Type B pancreatic cell (in vitro differentiated cells): ENCODE data around the gene NPHP4. TPM values are rescaled to one million over a fixed set of nuclear protein-coding genes. Genes with fewer than 3 reads are reported as not detected.

Source experiments
- DNase-seq: peaks from one replicate; pipeline ENCODE4 v3.0.0; 2021; ENCODE audit warnings: mixed read lengths; ENCODE audit not compliant: unreplicated experiment; ENCODE audit errors: extremely low spot score
- H3K27ac Mint-ChIP-seq: 2 replicates; pipeline ENCODE4 v1.8.0; 2021; ENCODE audit warnings: mild to moderate bottlenecking, mixed read lengths
- H3K27me3 Mint-ChIP-seq: 2 replicates; pipeline ENCODE4 v1.8.0; 2021; ENCODE audit warnings: mixed read lengths
- H3K36me3 Mint-ChIP-seq: 2 replicates; pipeline ENCODE4 v1.8.0; 2021; ENCODE audit warnings: mixed read lengths
- H3K4me1 Mint-ChIP-seq: one replicate; pipeline ENCODE4 v1.8.0; 2021; ENCODE audit warnings: mixed read lengths; ENCODE audit not compliant: unreplicated experiment
- H3K4me3 Mint-ChIP-seq: 2 replicates; pipeline ENCODE4 v1.8.0; 2021; ENCODE audit warnings: mild to moderate bottlenecking, mixed read lengths
- H3K9me3 Mint-ChIP-seq: 2 replicates; pipeline ENCODE4 v1.8.0; 2021; ENCODE audit warnings: mixed read lengths
- CTCF ChIP-seq: fragments of 200-600 bp; sonication (generic); conservative IDR thresholded peaks from 2 replicates; pipeline ENCODE4 v1.5.0; 2021; ENCODE audit warnings: antibody characterized with exemption, mild to moderate bottlenecking
- total RNA-seq: library from RNA; stranded (reverse); gene quantifications from 2 replicates; pipeline ENCODE4 v1.2.1, GENCODE V29; 2021; ENCODE audit warnings: low replicate concordance

The NPHP4 gene
- total RNA-seq, 1 donor from 2014 or later = 21.7 TPM

DNA sequence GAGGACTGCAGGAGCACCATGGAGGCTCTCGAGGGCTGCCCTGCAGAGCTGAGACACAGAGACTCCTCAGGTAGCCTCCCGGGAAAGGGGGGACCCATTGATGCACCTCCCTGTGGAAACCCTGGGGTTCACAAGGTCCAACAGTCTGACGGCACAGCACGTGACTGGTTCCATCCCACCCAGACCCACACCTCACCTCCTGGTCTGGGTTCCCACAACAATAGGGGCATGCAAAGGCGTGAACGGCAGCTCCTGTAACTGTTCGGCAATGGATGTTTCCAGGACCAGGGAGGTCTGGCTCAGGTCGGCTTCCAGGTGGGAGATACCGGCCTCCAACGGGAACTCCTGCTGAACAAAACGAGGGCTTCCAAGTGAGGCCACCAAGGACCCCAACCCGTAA lies 86.8 kb downstream of the NPHP4 start:
- Mint-ChIP-seq H3K27ac (no peak overlapping the region), H3K36me3 (no peaks in the 10 kb centered on the region), H3K9me3 (no peaks in the 10 kb centered on the region), H3K4me3 (no peak overlapping the region), H3K4me1 (no peaks in the 10 kb centered on the region), H3K27me3 (no peaks in the 10 kb centered on the region)
- peak; percentile 50 for DNase-seq
- TF ChIP-seq CTCF = no peak

DNA sequence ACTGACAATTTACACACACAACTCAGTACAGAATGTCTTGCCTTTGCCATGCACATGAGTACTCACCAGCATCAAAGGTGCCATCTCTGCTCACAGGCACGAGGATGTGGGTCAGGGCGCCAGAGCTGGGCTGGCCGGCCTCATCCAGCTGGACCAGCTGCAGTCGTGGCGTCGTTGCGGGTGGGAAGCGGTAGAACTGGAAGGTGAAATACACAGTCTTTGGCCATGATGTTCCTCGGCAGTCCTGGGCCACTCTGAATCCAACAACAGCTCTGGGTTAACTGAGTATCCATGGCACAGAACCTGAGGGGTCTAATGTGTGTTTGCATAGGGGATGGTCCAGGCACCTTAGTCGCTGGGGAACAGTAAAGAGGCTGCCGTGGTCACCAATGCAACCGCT lies 87.7 kb downstream of the NPHP4 start:
- Mint-ChIP-seq H3K4me1 (no peaks in the 10 kb centered on the region), H3K36me3 (no peaks in the 10 kb centered on the region), H3K4me3 (no peak overlapping the region), H3K27me3 (no peaks in the 10 kb centered on the region), H3K9me3 (no peaks in the 10 kb centered on the region), H3K27ac (no peak overlapping the region)
- peak; percentile 58 for DNase-seq
- no peak for TF ChIP-seq CTCF

DNA sequence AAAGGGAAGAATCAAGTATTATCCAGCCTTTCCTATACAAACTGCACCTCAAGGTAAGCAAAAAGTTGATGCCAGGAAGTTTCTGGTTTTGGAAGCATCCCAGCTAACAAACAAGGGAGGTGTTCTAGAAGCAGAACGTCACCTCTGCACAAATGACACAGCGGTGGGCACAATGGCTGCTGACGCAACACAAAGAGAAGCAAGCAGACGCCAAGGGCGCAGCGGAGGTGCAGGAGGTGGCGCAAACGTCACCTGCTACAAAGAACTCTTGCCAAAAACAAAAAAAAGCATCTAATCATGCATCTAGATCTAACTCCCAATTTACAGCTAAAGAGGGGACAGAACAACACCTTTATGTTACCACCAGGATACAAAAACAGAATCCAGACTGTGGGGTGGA lies 88.5 kb downstream of the NPHP4 start:
- Mint-ChIP-seq H3K4me1 (no peaks in the 10 kb centered on the region), H3K27ac (no peak overlapping the region), H3K4me3 (no peak overlapping the region), H3K9me3 (no peaks in the 10 kb centered on the region), H3K36me3 (no peaks in the 10 kb centered on the region), H3K27me3 (no peaks in the 10 kb centered on the region)
- no peak for DNase-seq
- TF ChIP-seq CTCF = no peak

- Mint-ChIP-seq H3K27me3 (no peaks in the 10 kb centered on the region), H3K9me3 (no peaks in the 10 kb centered on the region), H3K27ac (no peak overlapping the region), H3K4me3 (no peak overlapping the region), H3K36me3 (peaks cover under 1% of the 10 kb centered on the region), H3K4me1 (peaks cover under 1% of the 10 kb centered on the region)
- no peak for TF ChIP-seq CTCF
- DNase-seq = no peak
Measured at GRCh38 chr1:5903031-5903430, 89.2 kb downstream of the NPHP4 start.

DNA sequence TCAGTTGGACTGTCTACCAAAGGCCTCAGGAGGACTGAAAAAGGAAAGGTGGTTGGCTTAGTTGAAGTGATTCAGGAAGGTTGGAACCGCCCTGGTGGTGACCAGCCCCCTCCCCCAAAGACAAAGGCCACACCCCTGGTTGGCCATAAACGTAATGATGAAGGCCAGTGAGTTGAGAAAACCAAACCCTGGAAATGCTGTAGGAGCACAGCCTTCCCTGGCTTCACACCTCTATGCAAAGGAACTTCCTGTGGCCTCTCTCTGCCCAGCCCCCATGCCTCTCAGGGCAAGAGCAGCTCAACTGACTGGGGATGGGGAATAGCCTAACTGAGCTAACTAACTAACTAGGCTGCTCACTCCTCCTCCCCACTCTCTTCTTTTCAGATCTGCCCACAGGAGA lies 90.4 kb downstream of the NPHP4 start:
- Mint-ChIP-seq H3K9me3 (no peaks in the 10 kb centered on the region), H3K27me3 (no peaks in the 10 kb centered on the region), H3K4me3 (no peak overlapping the region), H3K4me1 (peaks cover 12% of the 10 kb centered on the region), H3K36me3 (peaks cover 6% of the 10 kb centered on the region), H3K27ac (no peak overlapping the region)
- TF ChIP-seq CTCF = no peak
- no peak for DNase-seq

DNA sequence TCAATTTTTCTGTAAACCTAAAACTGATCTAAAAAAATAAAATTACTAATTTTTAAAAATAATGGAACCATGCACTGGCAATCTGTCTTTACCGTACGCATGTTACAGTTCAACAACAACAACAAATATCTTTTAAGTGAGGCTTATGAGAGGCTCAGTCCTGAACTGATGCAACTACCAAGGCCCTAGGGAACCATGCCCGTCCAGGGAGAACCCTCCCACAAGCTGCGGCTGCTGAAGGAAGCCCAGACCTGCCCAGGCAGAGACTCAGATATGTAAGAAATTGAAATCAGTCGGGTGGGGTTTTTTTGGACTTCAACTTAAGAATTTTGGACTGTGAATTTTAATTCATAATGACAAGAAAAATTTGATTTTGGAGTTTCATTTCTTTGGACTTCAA lies 91.1 kb downstream of the NPHP4 start:
- Mint-ChIP-seq H3K9me3 (no peaks in the 10 kb centered on the region), H3K4me1 (peaks cover 18% of the 10 kb centered on the region), H3K36me3 (peaks cover 6% of the 10 kb centered on the region), H3K27me3 (no peaks in the 10 kb centered on the region), H3K4me3 (no peak overlapping the region), H3K27ac (no peak overlapping the region)
- DNase-seq = no peak
- TF ChIP-seq CTCF = no peak
